Stimulated activated CD8-positive, alpha-beta memory T cell treated with anti-CD3 and anti-CD28 coated beads, Interleukin-12 subunit alpha, Interleukin-12 subunit beta, amount 100 ng/mL, for 1 hour (primary cell): ENCODE measurements around the gene ZBED1.

Experiments used
- DNase-seq: peaks from one replicate; pipeline ENCODE4 v3.0.0-alpha.2; 2020; ENCODE audit warnings: low read depth

Gene ZBED1

GRCh38 chrX:2452799-2453198 is 48.0 kb downstream of the ZBED1 start:
- DNase-seq: no peak

DNA sequence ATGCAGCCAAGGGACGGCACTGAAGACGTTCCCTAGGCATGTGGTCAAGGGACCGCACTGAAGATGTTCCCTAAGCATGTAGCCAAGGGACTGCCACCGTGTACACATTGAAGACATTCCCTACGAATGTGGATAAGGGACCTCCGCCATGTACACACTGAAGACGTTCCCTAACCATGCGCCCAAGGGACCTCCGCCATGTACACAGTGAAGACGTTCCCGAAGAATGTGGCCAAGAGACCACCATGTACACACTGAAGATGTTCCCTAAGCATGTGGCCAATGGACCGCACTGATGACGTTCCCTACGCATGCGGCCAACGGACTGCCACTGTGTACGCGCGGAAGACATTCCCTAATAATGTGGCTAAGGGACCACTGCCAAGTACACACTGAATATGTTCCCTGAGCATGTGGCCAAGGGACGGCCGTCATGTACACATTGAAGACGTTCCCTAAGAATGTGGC is 48.4 kb downstream of the ZBED1 start:
- DNase-seq: no peak

- no peak for DNase-seq
Observed at GRCh38 chrX:2451501-2452316, 49.1 kb downstream of the ZBED1 start.

GRCh38 chrX:2450681-2451080 is 50.1 kb downstream of the ZBED1 start:
- DNase-seq: no peak

- DNase-seq: no peak
Observed at GRCh38 chrX:2449135-2449886, 51.5 kb downstream of the ZBED1 start.

DNA sequence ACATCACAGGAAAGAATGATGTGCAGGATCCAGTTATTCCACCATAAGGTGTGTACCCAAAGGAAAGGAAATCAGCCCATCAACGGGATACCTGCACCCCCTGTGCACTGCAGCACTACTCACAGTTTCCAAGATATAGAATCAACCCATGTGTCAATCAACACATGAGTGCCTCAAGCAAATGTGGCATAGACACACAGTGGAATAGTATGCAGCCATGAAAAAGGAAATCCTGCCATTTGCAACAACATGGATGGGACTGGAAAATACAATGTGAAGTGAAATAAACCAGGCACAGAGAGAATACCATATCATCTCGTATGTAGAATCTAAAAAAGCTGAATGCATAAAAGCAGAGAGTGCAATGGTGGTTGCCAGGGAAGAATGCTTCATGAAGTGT is 53.3 kb downstream of the ZBED1 start:
- DNase-seq: no peak

DNA sequence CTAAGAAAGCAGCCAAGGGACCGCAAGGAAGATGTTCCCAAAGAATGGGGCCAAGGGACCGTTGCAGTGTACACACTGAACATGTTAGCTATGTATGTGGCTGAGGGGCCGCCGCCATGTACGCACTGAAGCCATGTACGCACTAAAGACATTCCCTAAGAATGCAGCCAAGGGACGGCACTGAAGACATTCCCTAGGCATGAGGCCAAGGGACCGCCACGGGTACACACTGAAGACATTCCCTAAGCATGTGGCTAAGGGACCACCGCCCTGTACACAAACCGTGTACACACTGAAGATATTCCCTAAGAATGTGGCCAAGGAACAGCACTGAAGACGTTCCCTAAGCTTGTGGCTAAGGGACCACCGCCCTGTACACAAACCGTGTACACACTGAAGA is 54.0 kb downstream of the ZBED1 start:
- no peak for DNase-seq

- no peak for DNase-seq
Observed at GRCh38 chrX:2445662-2446623, 54.8 kb downstream of the ZBED1 start.

GRCh38 chrX:2442694-2443093 is 58.1 kb downstream of the ZBED1 start:
- DNase-seq: no peak

GRCh38 chrX:2441466-2441865 is 59.3 kb downstream of the ZBED1 start:
- DNase-seq: no peak

DNA sequence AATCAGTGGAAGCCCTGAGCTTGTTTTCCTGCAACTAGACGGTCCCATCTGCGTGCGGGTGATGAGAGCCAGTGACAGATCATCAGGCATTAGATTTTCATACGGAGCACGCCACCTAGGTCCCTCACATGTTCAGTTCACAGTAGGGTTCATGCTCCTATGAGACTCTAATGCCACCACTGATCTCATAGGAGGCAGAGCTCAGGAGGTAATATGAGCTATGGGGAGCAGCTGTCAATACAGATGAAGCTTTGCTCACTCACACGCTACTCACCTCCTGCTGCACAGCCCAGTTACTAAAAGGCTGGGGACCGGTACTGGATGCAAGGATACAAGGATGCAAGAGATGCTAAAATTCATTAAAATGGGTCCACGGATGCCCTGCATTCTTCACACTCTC is 61.2 kb downstream of the ZBED1 start:
- no peak for DNase-seq
